ENCODE data around the gene TMEM140.
"Not testable (repeated sequence)": the region's sequence is repeated elsewhere in the genome, so short reads cannot be mapped to it uniquely, and the experiment has no call there.

Gene TMEM140

DNA sequence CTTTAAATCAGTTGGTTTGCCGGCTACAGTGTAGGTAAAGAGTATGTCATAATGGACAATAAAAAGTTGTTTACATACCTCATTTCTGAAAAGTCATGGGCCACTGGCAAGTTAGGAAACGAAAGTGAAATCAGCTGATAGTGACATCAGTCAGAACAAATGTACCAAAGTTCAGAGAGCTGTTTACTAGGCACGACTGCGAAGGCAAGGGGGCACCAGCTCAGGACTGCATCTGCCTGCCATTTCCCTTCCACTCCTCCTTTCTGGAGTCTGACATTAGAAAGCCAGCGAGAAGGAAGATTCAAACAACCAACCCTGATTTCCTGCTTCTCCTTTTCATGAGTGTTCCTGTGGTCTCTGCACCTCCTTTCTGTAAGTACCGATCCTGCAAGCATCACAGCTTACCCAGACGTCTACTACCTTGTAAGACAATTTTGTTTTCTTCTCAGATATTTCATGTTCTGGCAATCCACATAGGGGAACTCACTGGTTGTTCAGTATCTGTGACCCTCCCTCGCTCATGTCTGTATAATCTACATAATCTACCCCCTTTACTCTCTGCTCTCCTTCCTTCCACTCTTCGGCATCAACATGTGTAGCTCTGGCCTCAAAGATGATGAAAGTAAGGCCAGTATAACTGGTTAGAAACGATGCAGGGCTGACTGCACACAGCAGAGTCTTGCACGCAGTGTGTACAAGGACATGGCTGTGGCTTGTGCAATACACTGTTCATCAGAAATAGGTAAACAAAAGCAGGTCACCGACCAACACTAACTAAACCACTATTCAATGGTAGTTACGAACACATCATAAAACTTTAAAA lies at the start of gene TMEM140:
TMEM140 (plus strand) TSS at position 174 of the 823 bp plus-strand sequence. CDS start 16,370 bp downstream, outside the sequence.
- no peak for DNase-seq

DNA sequence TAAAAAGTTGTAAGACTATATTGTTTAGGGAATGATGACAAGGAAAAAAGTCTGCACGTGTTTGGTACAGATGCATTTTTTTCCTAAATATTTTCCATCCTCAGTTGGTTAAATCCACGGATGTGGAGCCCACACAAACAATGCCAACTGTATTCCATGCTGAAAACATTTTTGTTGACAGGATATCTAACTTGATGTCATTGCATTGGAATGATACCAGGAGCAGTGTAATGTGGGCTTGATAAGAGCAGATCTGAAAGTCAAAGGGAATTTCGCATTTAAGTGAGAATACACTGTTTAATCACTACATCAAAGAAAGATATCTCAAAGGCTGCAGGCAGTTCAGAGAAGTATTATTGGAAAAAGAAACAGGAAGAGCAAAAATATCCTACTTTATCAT lies 49.5 kb upstream of the TMEM140 start:
- DNase-seq = no peak

DNA sequence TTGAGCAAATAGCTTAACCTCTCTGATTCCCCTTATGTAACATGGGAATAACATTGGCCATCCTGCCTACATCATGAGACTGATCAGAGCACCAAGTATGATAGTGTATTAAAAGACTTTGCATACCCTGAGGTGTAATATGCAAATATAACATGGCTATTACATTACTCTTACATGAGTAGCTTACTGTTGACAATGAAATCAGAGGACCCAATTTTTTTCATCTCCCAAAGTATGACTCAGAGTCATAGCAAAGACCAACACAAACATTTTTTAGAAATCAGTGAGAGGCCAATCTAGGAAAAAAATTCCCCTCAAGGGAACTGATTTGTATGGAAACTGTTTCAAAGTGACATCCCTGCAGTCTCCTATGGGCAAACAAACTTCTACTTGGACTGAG lies 47.0 kb upstream of the TMEM140 start:
- DNase-seq = no peak

GRCh38 chr7:135102372-135102771 lies 45.5 kb upstream of the TMEM140 start:
- DNase-seq = no peak

DNA sequence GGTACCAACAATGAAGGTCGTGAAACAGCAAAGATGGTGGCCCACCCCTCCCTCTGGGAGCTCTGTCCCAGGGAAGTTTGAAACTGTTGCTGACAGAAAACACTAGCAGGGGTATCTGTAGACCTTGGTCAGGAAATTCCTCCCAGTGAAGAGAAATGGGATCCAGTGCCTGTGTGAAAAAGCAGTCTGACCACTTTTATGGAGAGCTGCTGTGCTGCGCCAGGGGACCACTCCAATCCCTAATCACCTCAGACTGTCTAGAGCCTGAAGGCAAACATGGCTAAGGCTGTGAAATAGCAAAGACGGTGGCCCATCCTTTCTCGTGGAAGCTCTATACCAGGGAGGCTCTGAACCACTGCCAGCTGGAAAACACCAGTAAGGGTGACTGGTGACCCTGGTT lies 38.3 kb upstream of the TMEM140 start:
- DNase-seq = no peak

- DNase-seq = no peak
Observed at GRCh38 chr7:135109976-135110375, 37.9 kb upstream of the TMEM140 start.

- no peak for DNase-seq
Observed at GRCh38 chr7:135111379-135111778, 36.5 kb upstream of the TMEM140 start.

GRCh38 chr7:135114622-135115021 lies 33.2 kb upstream of the TMEM140 start:
- DNase-seq = no peak

DNA sequence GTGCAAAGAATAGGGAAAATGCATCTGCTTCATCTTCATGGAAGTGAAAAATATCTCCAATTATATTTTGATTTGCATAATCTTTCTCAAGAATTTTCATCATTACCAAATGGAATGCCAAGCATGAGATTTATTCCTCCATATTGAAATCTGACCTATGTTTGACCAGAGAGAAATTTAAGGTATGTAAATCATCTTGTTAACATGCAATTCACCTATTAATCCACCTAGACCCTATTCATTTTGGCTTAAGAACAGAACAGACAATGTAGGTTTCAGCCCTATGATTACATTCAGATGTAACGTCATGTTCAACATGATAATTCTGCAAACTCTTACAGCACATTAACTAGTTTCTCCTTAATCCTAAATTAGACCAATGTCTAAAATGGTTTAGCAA lies 30.8 kb upstream of the TMEM140 start:
- no peak for DNase-seq

DNA sequence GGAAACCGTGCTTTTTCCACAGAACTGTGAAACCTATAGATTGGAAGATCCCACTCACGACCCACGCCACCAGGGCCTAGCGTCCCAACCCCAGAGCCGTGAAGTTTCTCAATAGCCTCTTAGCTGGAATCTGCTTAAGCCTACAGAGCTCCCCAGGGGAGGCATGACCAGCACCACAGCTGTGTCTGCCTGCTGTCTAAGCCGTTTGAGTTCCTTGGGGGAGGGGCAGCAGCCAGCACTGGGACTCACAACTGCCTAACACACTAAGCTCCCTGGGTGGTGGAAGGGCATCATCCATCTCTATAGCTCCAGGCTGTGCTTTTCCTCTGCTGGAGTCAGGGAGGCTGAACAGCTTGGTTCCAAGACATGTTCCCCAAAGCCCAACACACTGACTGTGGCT lies 26.0 kb upstream of the TMEM140 start:
- peak; percentile 23 for DNase-seq

DNA sequence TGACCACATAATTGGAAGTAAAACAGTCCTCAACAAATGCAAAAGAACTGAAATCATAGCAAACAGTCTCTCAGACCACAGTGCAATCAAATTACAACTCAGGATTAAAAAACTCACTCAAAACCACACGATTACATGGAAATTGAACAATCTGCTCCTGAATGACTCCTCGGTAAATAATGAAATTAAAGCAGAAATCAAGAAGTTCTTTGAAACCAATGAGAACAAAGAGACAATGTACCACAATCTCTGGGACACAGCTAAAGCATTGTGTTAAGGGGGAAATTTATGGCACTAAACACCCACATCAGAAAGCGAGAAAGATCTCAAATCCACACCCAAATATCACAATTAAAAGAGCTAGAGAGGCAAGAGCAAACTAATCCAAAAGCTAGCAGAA lies 23.2 kb upstream of the TMEM140 start:
- DNase-seq = not testable (repeated sequence)

DNA sequence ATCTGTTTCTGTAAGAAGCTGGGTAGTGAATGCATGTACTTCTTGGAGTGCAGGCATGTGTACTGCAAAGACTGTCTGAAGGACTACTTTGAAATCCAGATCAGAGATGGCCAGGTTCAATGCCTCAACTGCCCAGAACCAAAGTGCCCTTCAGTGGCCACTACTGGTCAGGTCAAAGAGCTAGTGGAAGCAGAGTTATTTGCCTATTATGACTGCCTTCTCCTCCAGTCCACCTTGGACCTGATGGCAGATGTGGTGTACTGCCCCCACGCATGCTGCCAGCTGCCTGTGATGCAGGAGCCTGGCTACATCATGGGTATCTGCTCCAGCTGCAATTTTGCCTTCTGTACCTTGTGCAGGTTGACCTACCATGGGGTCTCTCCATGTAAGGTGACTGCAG lies 18.9 kb upstream of the TMEM140 start:
- DNase-seq = no peak

- no peak for DNase-seq
Observed at GRCh38 chr7:135129579-135129978, 18.3 kb upstream of the TMEM140 start.

DNA sequence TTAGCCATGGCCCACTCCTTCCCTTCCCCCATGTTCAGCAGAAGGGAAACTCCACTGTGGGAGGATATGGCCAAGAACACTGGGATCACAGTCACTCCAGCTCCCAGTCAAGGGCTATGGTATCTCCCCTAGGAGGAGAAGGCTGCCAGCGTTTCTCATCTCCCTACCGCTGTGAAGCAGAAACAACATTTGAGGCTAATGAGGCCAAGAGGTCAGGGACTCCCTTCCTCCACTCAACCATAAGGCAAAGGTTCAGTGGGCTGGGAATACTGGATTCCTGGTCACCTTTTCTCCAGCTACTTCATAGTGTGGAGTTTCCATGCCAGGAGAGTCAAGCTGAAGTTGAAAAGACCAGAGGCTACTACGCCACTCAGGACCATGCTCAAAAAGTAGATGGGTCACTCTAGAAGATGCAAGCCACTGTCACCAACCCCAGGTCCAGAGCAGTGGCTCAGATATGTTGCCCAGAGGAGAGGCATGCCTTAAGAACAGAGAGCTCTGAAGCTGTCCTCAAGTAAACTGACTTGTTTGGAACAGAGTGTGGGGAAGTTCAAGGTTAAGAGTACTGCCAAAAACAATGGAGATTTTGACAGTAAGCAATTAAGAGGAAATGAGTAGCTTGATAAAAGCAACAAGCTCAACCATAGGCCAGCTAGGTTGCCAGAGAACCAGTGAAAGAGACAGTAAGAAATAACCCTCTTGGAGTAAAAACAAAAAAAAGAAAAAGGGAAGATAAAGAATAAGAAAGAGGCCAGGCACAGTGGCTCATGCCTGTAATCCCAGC lies 3.8 kb upstream of the TMEM140 start:
- DNase-seq = no peak

DNA sequence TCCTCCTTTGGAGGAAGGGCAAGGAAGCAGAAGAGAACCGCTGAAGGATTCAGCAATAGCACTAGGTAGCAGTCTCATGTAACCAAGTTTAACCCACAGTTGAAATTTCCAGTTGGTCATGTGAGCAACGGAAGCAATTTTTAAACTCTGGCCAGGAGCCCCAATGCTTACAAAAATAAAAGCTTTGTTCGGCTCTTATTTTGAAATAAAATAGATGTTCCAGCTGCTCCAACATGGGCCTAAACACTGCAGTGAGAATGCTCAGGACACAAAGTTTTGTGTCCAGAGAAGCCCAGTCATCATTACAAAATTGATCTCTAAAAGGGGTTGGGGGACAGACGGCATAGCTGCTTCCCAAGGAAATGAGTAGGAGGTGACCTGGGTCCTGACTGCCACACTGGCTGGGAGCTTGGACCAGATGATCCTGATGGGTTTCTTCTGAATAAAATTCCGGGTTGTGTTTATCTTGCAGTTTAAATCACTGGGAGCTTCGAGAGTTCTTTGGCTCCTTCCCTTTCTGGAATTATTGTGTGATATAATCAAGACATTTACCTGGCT lies 452 bp upstream of the TMEM140 start:
- DNase-seq = no peak

- DNase-seq = no peak
Observed at GRCh38 chr7:135150072-135150782, 2.4 kb downstream of the TMEM140 start.

DNA sequence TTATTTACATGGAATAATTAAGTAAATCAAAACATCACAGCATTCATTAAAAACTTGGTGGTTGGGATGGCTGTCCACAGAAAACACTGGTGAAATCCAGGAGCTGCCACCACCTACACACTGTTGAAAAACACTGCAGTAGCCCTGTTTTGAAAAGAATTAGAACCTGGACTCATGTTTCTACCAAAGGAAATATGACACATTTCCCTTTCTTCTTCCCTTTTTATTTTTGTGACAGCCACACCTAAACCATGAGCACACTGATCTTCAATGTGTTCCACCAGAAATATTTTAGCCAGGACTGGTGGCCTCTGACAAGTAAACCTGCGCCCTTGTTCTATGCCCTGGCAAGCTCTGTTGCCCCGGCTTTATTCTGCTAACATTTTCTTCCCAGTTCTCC lies 3.3 kb downstream of the TMEM140 start:
- no peak for DNase-seq

GRCh38 chr7:135151533-135151932 lies 3.7 kb downstream of the TMEM140 start:
- no peak for DNase-seq

DNA sequence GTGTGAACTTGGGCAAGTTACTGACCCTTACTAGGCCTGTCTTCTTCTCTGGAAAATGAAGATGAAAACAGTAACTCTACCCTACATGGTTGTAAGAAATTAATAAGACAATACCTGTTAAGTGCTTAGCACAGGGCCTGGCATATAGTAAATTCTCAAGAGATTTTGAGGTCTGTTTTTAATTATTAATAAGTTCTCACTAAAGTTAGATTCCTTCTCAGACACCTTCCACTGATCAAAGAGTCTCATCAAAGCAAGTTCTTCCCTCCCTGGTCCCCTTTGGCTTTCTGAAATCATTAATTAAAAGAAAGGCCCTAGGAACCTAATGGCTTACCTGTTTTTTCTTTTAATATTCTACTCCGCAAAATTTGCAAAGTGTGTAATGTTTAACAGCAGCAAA lies 4.6 kb downstream of the TMEM140 start:
- no peak for DNase-seq

GRCh38 chr7:135154734-135155133 lies 6.9 kb downstream of the TMEM140 start:
- DNase-seq = no peak

GRCh38 chr7:135156290-135156689 lies 8.4 kb downstream of the TMEM140 start:
- DNase-seq = no peak

DNA sequence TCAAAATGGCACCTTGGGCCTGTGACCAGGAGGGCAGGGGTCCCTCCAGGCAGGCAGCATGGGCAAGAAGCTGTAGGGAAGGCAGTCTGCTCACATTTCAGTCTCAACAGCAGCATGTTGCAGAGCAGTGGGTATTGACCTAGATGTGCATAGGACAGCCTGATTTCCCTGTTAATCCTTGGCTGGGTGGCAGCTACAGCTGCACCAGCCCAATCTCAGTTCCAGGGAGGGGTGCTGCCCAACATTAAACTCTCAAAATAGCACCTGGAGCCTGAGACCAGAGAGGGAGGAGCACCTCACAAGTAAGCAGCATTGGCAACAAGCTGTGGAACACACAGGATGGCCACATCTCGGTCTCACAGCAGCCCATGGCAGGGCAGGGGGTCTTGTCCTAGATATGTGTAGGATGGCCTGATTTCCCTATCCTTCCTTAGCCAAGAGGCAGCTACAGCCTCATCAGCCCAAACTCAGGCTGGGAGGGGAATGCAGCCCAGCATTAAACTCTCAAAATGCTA lies 10.3 kb downstream of the TMEM140 start:
- DNase-seq = no peak

GRCh38 chr7:135158874-135159273 lies 11.0 kb downstream of the TMEM140 start:
- DNase-seq = no peak
